ENCODE results near the gene CRADD.

- TF ChIP-seq, protein P1, sequence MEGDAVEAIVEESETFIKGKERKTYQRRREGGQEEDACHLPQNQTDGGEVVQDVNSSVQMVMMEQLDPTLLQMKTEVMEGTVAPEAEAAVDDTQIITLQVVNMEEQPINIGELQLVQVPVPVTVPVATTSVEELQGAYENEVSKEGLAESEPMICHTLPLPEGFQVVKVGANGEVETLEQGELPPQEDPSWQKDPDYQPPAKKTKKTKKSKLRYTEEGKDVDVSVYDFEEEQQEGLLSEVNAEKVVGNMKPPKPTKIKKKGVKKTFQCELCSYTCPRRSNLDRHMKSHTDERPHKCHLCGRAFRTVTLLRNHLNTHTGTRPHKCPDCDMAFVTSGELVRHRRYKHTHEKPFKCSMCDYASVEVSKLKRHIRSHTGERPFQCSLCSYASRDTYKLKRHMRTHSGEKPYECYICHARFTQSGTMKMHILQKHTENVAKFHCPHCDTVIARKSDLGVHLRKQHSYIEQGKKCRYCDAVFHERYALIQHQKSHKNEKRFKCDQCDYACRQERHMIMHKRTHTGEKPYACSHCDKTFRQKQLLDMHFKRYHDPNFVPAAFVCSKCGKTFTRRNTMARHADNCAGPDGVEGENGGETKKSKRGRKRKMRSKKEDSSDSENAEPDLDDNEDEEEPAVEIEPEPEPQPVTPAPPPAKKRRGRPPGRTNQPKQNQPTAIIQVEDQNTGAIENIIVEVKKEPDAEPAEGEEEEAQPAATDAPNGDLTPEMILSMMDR (IDR thresholded peaks at IDR 0.05): no peak
- no peak for TF ChIP-seq POLR2A (IDR thresholded peaks at IDR 0.05)
Measured at GRCh38 chr12:93829016-93829415, 151.8 kb downstream of the CRADD start.
